Heart right ventricle (tissue), 16 donors: ENCODE results near the gene NHSL2. TPM values are rescaled to one million over a fixed set of nuclear protein-coding genes. Genes with fewer than 3 reads are reported as not detected.

Source experiments
- ATAC-seq, 8 donors: fragments of 200-7000 bp; cut with Tn5 transposase; one replicate each; pipeline ENCODE4 v1.9.1; 2020; ENCODE audit warnings: mild to moderate bottlenecking in 8 of 8, moderate library complexity in 8 of 8, moderate number of reproducible peaks in 1 of 8
- DNase-seq, 2 donors: peaks; one replicate each; pipeline ENCODE4 v3.0.0-alpha.2; 2020
- H3K27ac ChIP-seq, 10 donors: fragments of 200-600 bp; sonication (generic) in 2 of 10; one replicate each; pipeline versions ENCODE4 v1.5.0 to v1.8.0; 2020 to 2022; ENCODE audit warnings: mild to moderate bottlenecking in 3 of 10
- H3K27me3 ChIP-seq, 7 donors: fragments of 200-600 bp; one replicate each; pipeline ENCODE4 v1.8.0; 2021 to 2022; ENCODE audit warnings: mild to moderate bottlenecking in 2 of 7
- H3K36me3 ChIP-seq, 9 donors: fragments of 200-600 bp; sonication (generic) in 1 of 9; one replicate each; pipeline versions ENCODE4 v1.5.0 to v1.8.0; 2020 to 2022; ENCODE audit warnings: mild to moderate bottlenecking in 2 of 9
- H3K4me1 ChIP-seq, 9 donors: fragments of 200-600 bp; sonication (generic) in 1 of 9; one replicate each; pipeline versions ENCODE4 v1.5.0 to v1.8.0; 2020 to 2022; ENCODE audit warnings: mild to moderate bottlenecking in 4 of 9
- H3K4me3 ChIP-seq, 10 donors: fragments of 200-600 bp; sonication (generic) in 2 of 10; one replicate each; pipeline versions ENCODE4 v1.5.0 to v1.8.0; 2020 to 2022; ENCODE audit warnings: mild to moderate bottlenecking in 7 of 10, moderate library complexity in 2 of 10
- H3K9me3 ChIP-seq, 11 donors: fragments of 200-600 bp in 10 of 11; sonication (generic) in 2 of 11; one replicate each; pipeline versions ENCODE4 v1.5.0 to v1.8.0; 2013 to 2022; ENCODE audit warnings: mild to moderate bottlenecking in 2 of 11, control low read depth in 1 of 11, moderate library complexity in 1 of 11
- WGBS, 2 donors: extraction: QIAGEN DNeasy Blood & Tissue Kit; methylation state at CpG; one replicate each; pipeline ENCODE4 v1.1.7; 2013; ENCODE audit warnings: inconsistent platforms in 1 of 2; 5-methylcytosine and 5-hydroxymethylcytosine counted together
- intact Hi-C, 10 donors: fragments of 100-400 bp; cut with DNase I; formaldehyde crosslinking; loops; one replicate each; pipeline versions ENCODE4 v1.11.1 to v1.14.2; 2022
- polyA plus RNA-seq, 2 donors: library from polyadenylated mRNA; stranded (reverse); fragments of 200-250 nt; gene quantifications; one replicate each; pipeline ENCODE4 v1.2.3, GENCODE V29; 2013
- total RNA-seq, 10 donors: library from RNA; stranded (reverse); fragmentation: NEBNext Ultra II Directional in 3 of 10; extraction: Animal tissue kit (Norgen Biotek cat#: 25700) in 3 of 10; gene quantifications; one replicate each; pipeline versions ENCODE4 v1.2.1 to v1.2.4, GENCODE V29; 2021 to 2023
- TF ChIP-seq, protein P1 (sequence below), 9 donors: fragments of 200-600 bp; sonication (generic) in 2 of 9; IDR thresholded peaks; one replicate each; pipeline versions ENCODE4 v1.5.0 to v1.8.0; 2021 to 2022; ENCODE audit warnings: antibody characterized with exemption in 9 of 9, mild to moderate bottlenecking in 5 of 9, moderate library complexity in 1 of 9
- donor health status: Arrhythmogenic right ventricular cardiomyopathy.
- donor health status: ischemic (EF 13 %, LVEDD 7.1; RV severe dilation, severe dysfunction).
- donor health status: healthy with polysubstance abuse.
- donor health status: DM: no; HTN: yes; CAD: no.
- donor health status: DM: no; HTN: no; CAD: no.
- donor health status: ischemic (EF 25% LVEDD 6.9; RV normal size, moderate dysfunction).
- donor health status: ischemic (EF 25% LVEDD 5.7; RV mildly dilated, moderate dysfunction).
- donor health status: healthy.
- donor health status: DM: yes; HTN: yes; CAD: no.
- donor health status: Ischemic cardiomyopathy.
- donor health status: ischemic (EF 35%, LVEDD 5.7; RV mildly dilated, moderate dysfunction).
- donor health status: nonischemic (EF 11% LVEDD 7.7; RV severe dilation, severe dysfunction).
- donor health status: DM: yes; HTN: yes; CAD: no.
- donor health status: PGD.
- donor health status: ischemic (EF 29% LVEDD 5.4; RV normal size, mild dysfunction).
- donor health status: nonischemic (EF 23%, LVEDD 6.1; RV moderate dilation, normal function).

NHSL2 gene
- total and polyA plus RNA-seq, 12 donors, result 0.86 to 8.4 (median 6.2) TPM

- no peaks in the 10 kb centered on the region for H3K9me3 ChIP-seq
- H3K4me3 ChIP-seq, result no peak overlapping the region
- H3K36me3 ChIP-seq, result no peaks in the 10 kb centered on the region
- intact Hi-C loops, result no loop called here
- H3K4me1 ChIP-seq, result peaks cover 0 to 19% (median 5%) of the 10 kb centered on the region in 9 donors
- 48 to 59% methylated on average over 6 of the region's 6 CpGs for WGBS, 2 donors
- TF ChIP-seq, protein P1, sequence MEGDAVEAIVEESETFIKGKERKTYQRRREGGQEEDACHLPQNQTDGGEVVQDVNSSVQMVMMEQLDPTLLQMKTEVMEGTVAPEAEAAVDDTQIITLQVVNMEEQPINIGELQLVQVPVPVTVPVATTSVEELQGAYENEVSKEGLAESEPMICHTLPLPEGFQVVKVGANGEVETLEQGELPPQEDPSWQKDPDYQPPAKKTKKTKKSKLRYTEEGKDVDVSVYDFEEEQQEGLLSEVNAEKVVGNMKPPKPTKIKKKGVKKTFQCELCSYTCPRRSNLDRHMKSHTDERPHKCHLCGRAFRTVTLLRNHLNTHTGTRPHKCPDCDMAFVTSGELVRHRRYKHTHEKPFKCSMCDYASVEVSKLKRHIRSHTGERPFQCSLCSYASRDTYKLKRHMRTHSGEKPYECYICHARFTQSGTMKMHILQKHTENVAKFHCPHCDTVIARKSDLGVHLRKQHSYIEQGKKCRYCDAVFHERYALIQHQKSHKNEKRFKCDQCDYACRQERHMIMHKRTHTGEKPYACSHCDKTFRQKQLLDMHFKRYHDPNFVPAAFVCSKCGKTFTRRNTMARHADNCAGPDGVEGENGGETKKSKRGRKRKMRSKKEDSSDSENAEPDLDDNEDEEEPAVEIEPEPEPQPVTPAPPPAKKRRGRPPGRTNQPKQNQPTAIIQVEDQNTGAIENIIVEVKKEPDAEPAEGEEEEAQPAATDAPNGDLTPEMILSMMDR (IDR thresholded peaks at IDR 0.05), result no peak
- ATAC-seq (no peak), DNase-seq (no peak)
- peak overlapping the region in 2 of 10 donors; percentile 28 to 35 for H3K27ac ChIP-seq
- peaks cover 0 to 66% (median 0%) of the 10 kb centered on the region in 7 donors for H3K27me3 ChIP-seq
These were observed 203.7 kb downstream of the NHSL2 start for GRCh38 chrX:72114306-72114705.

GRCh38 chrX:72114807-72115206 lies 204.2 kb downstream of the NHSL2 start:
- WGBS, 2 donors, result 77 to 81% methylated on average over 4 of the region's 4 CpGs
- no peak for ATAC-seq

GRCh38 chrX:72115380-72115779 lies 204.7 kb downstream of the NHSL2 start:
- no peaks in the 10 kb centered on the region for H3K36me3 ChIP-seq
- no peak overlapping the region for H3K27ac ChIP-seq

More at GRCh38 chrX:72114807-72115206, 204.2 kb downstream of the NHSL2 start:
- TF ChIP-seq, protein P1 (IDR thresholded peaks at IDR 0.05), result no peak
- Histone ChIP-seq H3K9me3 (no peaks in the 10 kb centered on the region), H3K27me3 (peaks cover 0 to 67% (median 0%) of the 10 kb centered on the region in 7 donors), H3K27ac (peak overlapping the region in 1 of 10 donors; percentile 35), H3K4me1 (peaks cover 0 to 19% (median 5%) of the 10 kb centered on the region in 9 donors), H3K4me3 (no peak overlapping the region), H3K36me3 (no peaks in the 10 kb centered on the region)
- intact Hi-C loops, result no loop called here
- no peak for DNase-seq

DNA sequence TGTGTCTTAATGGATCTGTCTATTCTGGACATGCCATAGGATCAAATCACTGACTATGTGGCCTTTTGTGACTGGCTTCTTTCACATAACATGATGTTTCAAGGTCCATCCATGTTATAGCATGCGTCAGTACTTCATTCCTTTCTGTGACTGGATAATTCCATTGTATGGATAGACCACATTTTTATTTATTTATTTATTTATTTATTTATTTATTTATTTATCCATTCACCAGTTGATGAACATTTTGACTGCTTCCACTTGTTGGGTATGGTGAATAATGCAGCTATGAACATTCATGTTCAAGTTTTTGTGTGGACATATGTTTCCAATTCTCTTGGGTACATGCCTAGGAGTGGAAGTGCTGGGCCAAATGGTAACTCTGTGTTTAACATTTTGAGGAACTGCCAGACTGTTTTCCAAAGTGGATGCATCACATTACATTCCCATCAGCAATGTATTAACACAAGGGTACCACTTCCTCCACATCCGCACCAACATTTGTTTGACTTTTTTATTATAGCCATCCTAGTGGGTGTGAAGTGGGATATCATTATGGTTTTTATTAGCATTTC lies 207.1 kb downstream of the NHSL2 start:
- Histone ChIP-seq H3K4me3 (no peak overlapping the region), H3K4me1 (peaks cover 0 to 43% (median 26%) of the 10 kb centered on the region in 9 donors), H3K36me3 (no peaks in the 10 kb centered on the region), H3K27me3 (peaks cover 0 to 48% (median 0%) of the 10 kb centered on the region in 7 donors), H3K27ac (no peak overlapping the region), H3K9me3 (no peaks in the 10 kb centered on the region)
- 97 to 100% methylated on average over 2 of the region's 2 CpGs for WGBS, 2 donors
- DNase-seq (no peak), ATAC-seq (no peak)
- intact Hi-C loops, result no loop called here
- TF ChIP-seq, protein P1 (IDR thresholded peaks at IDR 0.05), result no peak

More at GRCh38 chrX:72115380-72115779, 204.7 kb downstream of the NHSL2 start:
- TF ChIP-seq, protein P1 (IDR thresholded peaks at IDR 0.05), result no peak
- no peak for DNase-seq
- WGBS, 2 donors, result 61 to 69% methylated on average over 7 of the region's 7 CpGs
- H3K4me3 ChIP-seq, result no peak overlapping the region
- peaks cover 0 to 20% (median 5%) of the 10 kb centered on the region in 9 donors for H3K4me1 ChIP-seq
- ATAC-seq, result no peak
- H3K27me3 ChIP-seq, result peaks cover 0 to 63% (median 0%) of the 10 kb centered on the region in 7 donors
- intact Hi-C loops, result no loop called here
- H3K9me3 ChIP-seq, result no peaks in the 10 kb centered on the region
